ENCODE data around the gene MPHOSPH10.
"Not testable (repeated sequence)": the region's sequence is repeated elsewhere in the genome, so short reads cannot be mapped to it uniquely, and the experiment has no call there.

MPHOSPH10 gene
- total RNA-seq, result 50.4 to 82.6 (median 72.6) reads per million in 4 experiments

- DNase-seq, result peak; percentile 80
Observed at GRCh38 chr2:71130152-71130904, at the start of gene MPHOSPH10, which contains the start of gene MCEE. Gene MPHOSPH10, plus strand, starts transcription at chr2:71130634. Its CDS starts 32 bp downstream, at chr2:71130666. Gene MCEE, minus strand, starts transcription at chr2:71130229. Its CDS starts 10 bp downstream, at chr2:71130219.

DNA sequence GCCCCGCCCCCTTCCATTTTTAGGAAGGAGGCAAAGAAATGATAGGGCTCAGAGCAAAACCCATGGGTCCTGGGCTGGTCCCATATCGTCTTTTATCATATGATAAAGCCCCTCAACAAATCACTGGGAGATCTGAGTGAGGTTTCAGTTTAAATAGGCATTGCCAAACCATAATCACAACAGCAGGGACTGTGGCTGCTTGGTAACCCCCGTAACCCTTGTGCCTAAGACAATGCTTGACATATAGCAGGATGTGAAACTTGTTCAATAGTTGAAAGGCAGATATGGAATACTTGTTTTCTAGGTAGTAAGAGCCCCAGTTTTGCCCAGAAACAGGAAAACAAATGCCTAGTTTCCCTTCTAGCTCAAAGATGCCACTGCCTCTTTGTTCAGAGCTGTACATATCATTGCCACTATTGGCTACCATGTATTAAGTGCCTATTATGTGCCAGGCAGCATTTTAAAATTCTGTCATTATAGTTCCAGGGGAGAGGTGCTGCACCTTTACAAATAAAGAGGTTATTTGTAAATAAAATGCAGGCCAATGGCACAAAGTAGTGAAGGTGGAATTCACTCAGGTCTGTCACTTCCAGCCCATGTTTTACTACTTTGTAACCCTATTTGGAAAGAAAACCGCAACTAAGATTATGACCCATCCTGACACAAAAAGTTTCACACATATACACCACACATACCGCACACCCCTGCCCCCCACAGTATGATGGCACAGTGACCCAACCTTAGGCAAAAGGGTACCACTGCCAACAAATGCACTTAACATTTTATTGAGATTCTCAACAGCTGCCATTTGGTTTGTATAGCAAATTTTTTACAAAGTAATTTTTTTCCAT lies 47.8 kb upstream of the MPHOSPH10 start:
- no peak for DNase-seq

DNA sequence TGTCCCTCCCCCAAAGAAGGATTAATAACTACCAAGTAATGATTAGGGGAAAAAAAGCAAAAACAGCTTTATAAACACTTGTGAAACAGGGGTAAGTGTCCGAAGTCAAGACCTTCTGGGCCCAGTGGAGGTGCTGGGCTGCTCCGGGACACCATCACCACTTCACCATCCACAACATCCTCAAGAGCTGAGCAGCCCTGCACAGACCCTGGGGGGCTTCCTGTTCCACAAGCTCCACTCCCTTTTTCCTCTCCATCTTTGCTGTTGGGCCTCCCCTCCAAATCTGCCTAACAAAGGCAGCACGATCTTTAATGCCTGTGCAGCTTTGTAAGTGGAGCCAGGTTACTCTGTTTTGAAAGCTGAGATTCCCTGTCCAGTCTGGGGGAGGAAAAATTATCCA lies 47.1 kb upstream of the MPHOSPH10 start:
- not testable (repeated sequence) for DNase-seq

- DNase-seq, result not testable (repeated sequence)
Observed at GRCh38 chr2:71083752-71084312, 46.6 kb upstream of the MPHOSPH10 start.

GRCh38 chr2:71085325-71086003 lies 45.0 kb upstream of the MPHOSPH10 start:
- not testable (repeated sequence) for DNase-seq

- not testable (repeated sequence) for DNase-seq
Observed at GRCh38 chr2:71089475-71089874, 41.0 kb upstream of the MPHOSPH10 start.

- DNase-seq, result not testable (repeated sequence)
Observed at GRCh38 chr2:71091808-71092207, 38.6 kb upstream of the MPHOSPH10 start.

DNA sequence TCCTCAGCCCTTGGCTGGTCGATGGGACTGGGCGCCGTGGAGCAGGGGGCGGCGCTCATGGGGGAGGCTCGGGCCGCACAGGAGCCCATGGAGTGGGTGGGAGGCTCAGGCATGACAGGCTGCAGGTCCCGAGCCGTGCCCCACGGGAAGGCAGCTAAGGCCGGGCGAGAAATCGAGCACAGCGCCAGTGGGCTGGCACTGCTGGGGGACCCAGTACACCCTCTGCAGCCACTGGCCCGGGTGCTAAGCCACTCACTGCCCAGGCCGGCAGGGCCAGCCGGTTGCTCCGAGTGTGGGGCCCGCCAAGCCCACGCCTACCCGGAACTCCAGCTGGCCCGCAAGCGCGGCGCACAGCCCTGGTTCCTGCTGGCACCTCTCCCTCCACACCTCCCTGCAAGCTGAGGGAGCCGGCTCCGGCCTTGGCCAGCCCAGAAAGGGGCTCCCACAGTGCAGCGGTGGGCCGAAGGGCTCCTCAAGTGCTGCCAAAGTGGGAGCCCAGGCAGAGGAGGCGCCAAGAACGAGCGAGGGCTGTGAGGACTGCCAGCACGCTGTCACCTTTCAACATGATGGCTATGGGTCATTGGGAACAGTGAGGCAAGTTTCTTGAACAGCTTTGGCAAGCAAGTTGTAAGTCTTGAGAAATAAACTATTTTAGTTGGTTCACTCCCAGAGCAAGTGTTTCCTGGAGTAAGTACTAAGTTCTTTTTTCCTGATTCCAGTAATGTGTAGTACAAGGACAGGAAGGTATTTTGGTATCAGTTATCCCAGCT lies 37.8 kb upstream of the MPHOSPH10 start:
- not testable (repeated sequence) for DNase-seq

DNA sequence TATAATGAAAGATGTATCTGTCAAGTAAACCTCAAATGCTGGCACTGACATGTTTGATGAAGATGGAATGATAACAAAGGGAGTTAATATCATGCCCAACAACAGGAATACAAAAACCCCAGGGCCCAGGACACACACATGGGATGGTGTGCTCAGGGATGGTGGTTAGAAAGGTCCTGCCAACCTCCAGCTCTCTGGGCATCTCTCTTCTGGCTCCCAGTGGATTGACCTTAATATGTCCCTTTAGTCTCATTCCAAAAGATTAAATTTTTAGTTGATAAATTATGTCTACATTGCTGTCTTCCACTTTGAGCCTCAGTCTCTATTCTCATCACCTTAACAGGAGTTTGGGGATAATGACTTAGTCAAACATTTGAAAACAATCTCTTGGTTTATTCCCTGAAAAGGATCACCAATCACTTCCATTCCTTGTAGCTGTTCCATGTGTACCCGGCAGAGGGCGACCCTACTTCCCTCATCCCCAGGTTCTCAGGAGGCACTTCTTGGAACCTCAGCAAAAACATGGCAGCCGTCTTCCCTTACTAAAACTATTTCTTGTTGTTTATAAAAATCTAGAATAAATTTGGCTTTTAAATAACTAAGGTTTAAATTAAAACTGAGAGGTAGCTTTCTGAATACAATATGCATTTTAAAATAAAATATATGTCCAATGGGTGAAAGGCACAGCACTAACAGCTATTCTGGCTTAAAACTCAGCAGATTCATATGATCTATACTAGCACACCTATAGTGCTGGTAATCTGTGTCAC lies 30.1 kb upstream of the MPHOSPH10 start:
- DNase-seq, result peak; percentile 4

GRCh38 chr2:71101656-71102055 lies 28.8 kb upstream of the MPHOSPH10 start:
- no peak for DNase-seq

GRCh38 chr2:71102981-71103681 lies 27.3 kb upstream of the MPHOSPH10 start:
- DNase-seq, result no peak

- DNase-seq, result no peak
Observed at GRCh38 chr2:71103809-71104208, 26.6 kb upstream of the MPHOSPH10 start.

GRCh38 chr2:71106463-71106862 lies 24.0 kb upstream of the MPHOSPH10 start:
- not testable (repeated sequence) for DNase-seq

DNA sequence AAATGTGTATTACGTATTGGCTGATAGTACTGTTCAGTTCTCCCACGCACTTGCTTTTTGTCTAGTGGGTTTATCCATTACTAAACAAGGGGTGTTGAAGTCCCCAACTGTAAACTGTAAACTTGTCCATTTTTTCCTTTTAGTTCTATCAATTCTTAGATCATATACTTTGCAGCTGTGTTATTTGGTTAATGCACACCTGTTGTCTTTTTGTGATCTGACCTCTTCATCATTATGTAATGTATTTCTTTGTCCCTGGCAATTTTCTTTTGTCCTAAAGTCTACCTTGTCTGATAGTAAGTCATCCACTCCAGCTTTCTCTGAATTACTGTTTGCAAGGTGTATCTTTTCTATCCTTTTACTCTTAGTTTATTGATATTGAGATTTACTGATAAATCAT lies 22.3 kb upstream of the MPHOSPH10 start:
- DNase-seq, result no peak

GRCh38 chr2:71113843-71114242 lies 16.6 kb upstream of the MPHOSPH10 start:
- no peak for DNase-seq

GRCh38 chr2:71117063-71117462 lies 13.4 kb upstream of the MPHOSPH10 start:
- DNase-seq, result no peak

DNA sequence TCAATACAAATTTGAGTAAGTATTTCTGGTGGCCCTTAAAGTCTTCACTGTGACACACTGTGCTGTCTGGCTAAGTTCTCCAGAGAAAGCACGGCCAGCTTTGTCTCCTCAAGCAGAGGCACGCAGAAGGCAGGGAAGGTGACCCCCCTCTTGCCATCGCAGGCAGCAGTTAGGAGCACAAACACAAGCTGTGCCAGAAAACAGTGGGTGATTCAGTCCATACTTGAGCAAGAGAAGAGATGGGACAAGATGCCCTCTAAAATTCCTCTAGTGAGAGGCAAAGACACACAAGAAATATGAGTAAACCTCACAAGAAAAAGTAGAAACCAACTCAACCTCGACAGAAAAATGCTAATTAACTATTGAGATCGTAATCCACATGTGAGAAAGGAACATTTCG lies 10.2 kb upstream of the MPHOSPH10 start:
- DNase-seq, result no peak

DNA sequence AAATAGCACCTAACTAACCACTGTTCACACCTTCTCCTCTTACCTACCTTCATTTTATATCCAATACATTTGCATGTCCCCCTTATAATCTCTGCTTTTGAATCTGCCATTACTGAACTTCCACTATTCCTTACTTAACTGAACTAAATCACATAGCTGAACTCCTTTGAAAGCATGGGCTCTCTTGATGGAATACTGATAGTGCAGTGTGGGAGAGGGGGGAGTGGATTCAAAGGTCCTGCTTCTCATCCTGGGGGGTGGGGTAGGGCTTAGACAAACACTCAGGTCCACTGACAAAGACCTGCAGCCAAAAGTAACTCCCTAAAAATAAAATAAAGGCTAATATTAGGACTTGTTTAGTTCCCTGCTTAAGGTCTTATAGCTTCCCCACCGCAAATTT lies 9.0 kb upstream of the MPHOSPH10 start:
- DNase-seq, result no peak

DNA sequence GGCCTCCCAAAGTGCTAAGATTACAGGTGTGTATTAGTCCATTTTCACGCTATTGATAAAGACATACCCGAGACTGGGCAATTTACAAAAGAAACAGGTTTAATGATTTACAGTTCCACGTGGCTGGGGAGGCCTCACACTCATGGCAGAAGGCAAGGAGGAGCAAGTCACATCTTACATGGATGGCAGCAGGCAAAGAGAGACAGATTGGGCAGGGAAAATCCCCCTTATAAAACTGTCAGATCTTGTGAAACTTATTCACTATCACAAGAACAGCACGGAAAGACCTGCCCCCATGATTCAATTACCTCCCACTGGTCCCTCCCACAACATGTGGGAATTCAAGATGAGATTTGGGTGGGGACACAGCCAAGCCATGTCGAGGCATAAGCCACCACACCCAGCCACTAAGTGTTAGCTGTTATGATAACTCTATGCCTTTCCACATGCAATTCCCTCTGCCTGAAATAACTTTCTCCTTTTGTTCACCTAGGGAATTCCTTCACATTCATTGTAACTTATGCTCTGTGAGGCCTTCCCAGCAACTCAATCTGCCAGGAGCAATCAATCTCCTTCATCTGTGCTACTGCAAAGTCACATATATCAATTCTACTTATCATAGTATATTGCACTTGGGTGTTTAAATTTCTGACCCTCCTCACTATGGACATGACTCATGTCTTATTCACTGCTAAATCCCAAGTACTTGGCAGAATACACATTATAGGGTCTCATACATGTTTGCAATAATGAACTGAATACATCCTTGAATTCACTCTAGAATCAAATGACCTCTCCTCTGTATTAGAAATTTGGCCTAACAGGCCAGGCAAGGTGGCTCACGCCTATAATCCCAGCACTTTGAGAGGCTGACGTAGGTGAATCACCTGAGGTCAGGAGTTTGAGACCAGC lies 7.8 kb upstream of the MPHOSPH10 start:
- no peak for DNase-seq

Measured in effector CD8-positive, alpha-beta T cell (primary cell).